Bone marrow (tissue), 2 donors: ENCODE measurements around the gene MRPL42.
"Not testable (repeated sequence)": the region's sequence is repeated elsewhere in the genome, so short reads cannot be mapped to it uniquely, and the experiment has no call there.

ENCODE experiments used
- DNase-seq, 2 donors: peaks; one replicate each; lab custom pipeline; 2025; lab: John Stamatoyannopoulos, UW

The MRPL42 gene

DNA sequence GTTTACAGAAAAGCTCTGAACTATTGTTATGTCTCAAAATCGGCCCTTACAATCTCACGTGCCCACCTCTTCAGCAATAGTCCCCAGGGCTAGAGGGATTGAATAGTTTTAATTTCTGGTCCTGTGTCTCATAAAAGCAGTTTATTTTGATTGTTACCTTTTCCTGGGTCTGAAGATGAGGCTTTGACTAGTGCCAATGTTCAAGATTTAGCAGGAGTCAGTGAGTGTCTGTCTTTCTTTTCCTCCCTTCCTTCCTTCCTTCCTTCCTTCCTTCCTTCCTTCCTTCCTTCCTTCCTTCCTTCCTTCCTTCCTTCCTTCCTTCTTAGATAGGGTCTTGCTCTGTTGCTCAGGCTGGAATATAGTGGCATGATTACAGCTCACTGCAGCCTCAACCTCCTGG is 80.5 kb downstream of the MRPL42 start:
- DNase-seq, result no peak

DNA sequence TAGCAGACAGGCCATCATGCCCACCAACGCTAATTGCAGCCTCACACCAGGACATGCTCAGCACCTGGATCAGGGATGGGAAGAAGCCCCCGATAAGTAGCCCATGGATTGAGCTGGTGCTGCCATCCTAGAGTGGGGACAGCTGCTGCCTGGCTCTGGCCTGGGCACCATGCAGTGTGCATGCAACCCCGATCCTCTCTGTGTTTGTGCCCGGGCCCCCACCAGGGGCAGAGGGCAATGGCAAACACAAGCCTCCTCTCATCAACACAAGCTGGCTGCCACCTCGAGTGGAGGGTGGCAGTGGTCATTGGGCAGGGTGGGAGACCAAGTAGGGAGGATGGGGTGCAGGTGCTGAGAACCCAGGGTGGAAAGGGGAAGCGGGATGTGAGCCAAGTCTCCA is 81.9 kb downstream of the MRPL42 start:
- no peak for DNase-seq

DNA sequence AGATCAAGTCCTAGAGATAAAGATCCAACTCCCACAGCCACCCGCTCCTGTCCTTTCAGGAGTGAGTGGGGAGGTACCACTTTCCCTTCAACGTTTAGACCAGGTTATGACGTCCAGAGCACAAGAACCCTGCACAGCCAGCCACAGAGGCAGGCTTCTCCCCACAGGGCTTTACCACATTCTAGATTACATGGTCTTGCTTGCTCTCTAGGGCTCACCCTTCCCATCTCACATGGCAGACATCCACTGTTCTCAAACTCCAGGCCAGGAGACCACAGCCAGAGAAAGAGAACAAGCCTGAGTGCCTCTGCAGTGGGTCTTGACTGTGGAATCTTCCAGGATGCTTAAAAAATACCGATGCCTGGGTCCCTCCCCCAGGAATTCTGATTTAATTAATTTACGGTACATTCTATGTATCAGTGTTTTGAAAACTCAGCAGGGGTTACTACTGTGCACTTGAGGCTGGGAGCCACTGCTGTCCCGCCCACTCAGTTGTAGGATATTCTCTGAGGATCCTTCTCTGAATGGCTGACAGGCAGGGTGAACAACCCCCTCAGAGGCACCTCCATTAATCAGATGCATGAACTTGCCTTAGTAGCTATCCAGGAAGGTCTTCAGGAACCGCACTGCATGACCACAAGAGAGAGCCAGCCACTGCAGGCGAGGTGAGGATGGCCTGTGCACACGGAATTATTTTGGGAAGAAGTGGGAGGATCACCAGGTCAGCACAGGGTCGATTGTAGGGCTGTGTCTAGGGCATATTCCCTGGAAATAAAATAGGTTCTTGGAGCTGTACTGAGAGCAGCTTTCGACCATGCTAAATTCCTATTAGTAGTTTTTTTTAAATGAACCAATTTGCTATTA is 83.7 kb downstream of the MRPL42 start:
- no peak for DNase-seq

DNA sequence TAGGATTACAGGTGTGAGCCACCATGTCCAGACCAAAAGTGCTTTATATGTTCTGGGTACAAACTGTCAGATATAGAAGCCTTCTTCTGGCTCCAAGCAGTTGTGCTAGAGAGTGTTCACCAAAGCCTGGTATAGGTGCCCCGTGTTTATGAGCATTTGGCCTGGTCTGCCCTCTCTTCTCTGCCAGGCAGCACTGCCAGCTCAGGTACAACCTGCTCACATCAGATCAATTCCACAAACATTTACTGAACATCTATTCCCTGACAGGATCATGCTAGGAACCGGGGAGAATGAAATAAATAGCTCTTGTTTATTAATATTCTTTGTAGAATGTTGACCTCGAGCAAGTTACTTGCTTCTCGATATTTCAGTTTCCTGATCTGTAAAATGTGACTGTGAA is 85.1 kb downstream of the MRPL42 start:
- no peak for DNase-seq

DNA sequence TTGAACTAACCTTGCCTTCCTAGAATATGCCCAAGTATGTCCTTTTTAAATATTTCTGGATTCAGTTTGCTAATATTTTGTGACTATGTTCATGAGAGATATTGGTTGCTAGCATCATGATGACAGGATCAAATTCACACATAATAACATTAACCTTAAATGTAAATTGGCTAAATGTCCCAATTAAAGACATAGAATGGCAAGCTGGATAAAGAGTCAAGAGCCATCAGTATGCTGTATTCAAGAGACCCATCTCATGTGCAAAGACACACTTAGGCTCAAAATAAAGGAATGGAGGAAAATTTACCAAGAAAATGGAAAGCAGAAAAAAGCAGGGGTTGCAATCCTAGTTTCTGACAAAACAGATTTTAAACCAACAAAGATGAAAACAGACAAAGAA is 90.6 kb downstream of the MRPL42 start:
- DNase-seq, result not testable (repeated sequence)

DNA sequence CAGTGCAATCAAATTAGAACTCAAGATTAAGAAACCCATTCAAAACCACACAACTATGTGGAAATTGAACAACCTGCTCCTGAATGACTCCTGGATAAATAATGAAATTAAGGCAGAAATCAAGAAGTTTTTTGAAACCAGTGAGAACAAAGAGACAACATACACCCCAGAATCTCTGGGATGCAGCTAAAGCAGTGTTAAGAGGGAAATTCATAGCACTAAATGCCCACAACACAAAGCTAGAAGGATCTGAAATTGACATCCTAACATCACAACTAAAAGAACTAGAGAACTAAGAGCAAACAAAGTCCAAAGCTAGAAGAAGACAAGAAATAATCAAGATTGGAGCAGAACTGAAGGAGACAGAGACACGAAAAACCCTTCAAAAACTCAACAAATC is 91.4 kb downstream of the MRPL42 start:
- DNase-seq, result not testable (repeated sequence)

DNA sequence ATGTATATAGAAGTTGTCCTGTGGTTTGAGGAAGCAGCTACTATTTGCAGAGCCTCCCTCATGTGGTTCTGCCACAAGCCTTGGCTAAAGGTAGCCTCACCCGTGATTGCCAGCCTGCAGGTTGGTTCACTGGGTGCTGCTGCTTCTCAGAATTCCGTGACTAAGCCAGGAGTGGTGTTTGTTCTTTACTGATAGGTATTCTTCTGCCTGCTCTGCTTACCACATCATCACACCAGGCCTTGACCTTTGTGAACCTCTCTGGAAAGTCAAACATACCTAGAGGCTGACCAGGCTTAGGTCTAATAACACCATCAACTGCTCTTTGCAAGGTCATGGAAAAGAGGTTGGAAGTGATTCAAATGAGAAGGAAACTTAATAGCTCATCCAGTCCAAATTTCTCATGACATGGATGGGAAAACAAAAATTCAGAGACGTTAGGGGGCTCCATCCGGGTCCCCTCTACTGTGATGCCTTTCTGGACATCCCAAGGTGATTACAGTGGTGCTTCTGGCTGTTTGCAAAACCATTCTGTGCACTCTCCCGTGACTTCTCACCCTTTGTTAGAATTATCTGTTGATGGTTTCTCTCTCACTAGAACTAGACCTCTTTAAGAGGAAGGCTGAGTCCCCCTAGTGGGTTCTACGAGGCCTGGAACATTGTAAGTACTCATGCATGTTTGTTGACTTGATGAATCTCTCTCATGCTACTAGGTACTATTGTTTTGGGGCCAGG is 96.7 kb downstream of the MRPL42 start:
- DNase-seq, result no peak

DNA sequence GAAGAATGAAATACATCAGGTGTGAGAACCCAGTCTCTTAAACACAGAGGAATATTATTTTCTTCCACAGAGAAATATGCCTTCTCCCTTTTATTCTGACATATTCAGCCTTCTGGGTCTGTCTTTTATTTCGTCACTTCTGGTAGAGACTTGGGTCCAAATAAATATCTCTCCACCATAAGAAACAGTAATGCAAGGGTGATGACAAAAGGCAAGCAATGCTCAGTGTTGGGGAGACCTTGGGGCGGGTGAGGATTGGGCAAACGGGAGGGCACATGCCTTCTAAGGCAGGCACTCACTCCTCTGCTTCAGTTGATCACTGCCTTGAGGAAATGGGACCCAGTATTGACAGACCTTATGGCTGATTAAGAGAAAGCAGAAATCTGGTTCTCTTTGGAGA is 98.4 kb downstream of the MRPL42 start:
- DNase-seq, result no peak
